ENCODE results near the gene CUEDC2.

The CUEDC2 gene

GRCh38 chr10:102409604-102410428, 22.6 kb downstream of the CUEDC2 start:
- no peak for DNase-seq (ENCODE audit: low read depth)

- DNase-seq (ENCODE audit: low read depth), result peak; percentile 67
Measured at GRCh38 chr10:102408728-102409603, 23.4 kb downstream of the CUEDC2 start.

GRCh38 chr10:102408131-102408727, 24.1 kb downstream of the CUEDC2 start:
- DNase-seq (ENCODE audit: low read depth), result no peak

- no peak for DNase-seq (ENCODE audit: low read depth)
Measured at GRCh38 chr10:102407425-102408130, 24.8 kb downstream of the CUEDC2 start.

- no peak for DNase-seq (ENCODE audit: low read depth)
Measured at GRCh38 chr10:102406815-102407214, 25.6 kb downstream of the CUEDC2 start.

- DNase-seq (ENCODE audit: low read depth), result no peak
Measured at GRCh38 chr10:102405632-102406031, 26.7 kb downstream of the CUEDC2 start.

- no peak for DNase-seq (ENCODE audit: low read depth)
Measured at GRCh38 chr10:102405108-102405571, 27.2 kb downstream of the CUEDC2 start.

GRCh38 chr10:102404361-102405107, 27.8 kb downstream of the CUEDC2 start:
- no peak for DNase-seq (ENCODE audit: low read depth)

GRCh38 chr10:102403115-102403514, 29.3 kb downstream of the CUEDC2 start:
- no peak for DNase-seq (ENCODE audit: low read depth)

- DNase-seq (ENCODE audit: low read depth), result no peak
Measured at GRCh38 chr10:102402512-102402896, 29.9 kb downstream of the CUEDC2 start.

- no peak for DNase-seq (ENCODE audit: low read depth)
Measured at GRCh38 chr10:102401735-102402511, 30.5 kb downstream of the CUEDC2 start.

- DNase-seq (ENCODE audit: low read depth), result no peak
Measured at GRCh38 chr10:102401342-102401654, 31.1 kb downstream of the CUEDC2 start.

- no peak for DNase-seq (ENCODE audit: low read depth)
Measured at GRCh38 chr10:102400598-102401341, 31.6 kb downstream of the CUEDC2 start.

GRCh38 chr10:102400076-102400475, 32.3 kb downstream of the CUEDC2 start:
- DNase-seq (ENCODE audit: low read depth), result no peak

GRCh38 chr10:102399217-102400021, 33.0 kb downstream of the CUEDC2 start:
- peak; percentile 80 for DNase-seq (ENCODE audit: low read depth)

- no peak for DNase-seq (ENCODE audit: low read depth)
Measured at GRCh38 chr10:102398172-102399020, 34.0 kb downstream of the CUEDC2 start.

- DNase-seq (ENCODE audit: low read depth), result no peak
Measured at GRCh38 chr10:102397222-102398171, 34.9 kb downstream of the CUEDC2 start.
